Measurements from ENCODE around the gene FOXO3.
"Not testable (repeated sequence)": the region's sequence is repeated elsewhere in the genome, so short reads cannot be mapped to it uniquely, and the experiment has no call there.

FOXO3 gene

GRCh38 chr6:108677357-108677756, 116.6 kb downstream of the FOXO3 start:
- in situ Hi-C loops (cut with MboI; ENCODE audit: low sequenced_read_pairs), result no loop called here

- in situ Hi-C loops (cut with MboI; ENCODE audit: low sequenced_read_pairs), result no loop called here
These were observed 117.2 kb downstream of the FOXO3 start for GRCh38 chr6:108677894-108678293.

GRCh38 chr6:108680314-108680713, 119.6 kb downstream of the FOXO3 start:
- in situ Hi-C loops (cut with MboI; ENCODE audit: low sequenced_read_pairs), result not testable (repeated sequence)

- in situ Hi-C loops (cut with MboI; ENCODE audit: low sequenced_read_pairs), result not testable (repeated sequence)
These were observed 121.0 kb downstream of the FOXO3 start for GRCh38 chr6:108681721-108682120.

- in situ Hi-C loops (cut with MboI; ENCODE audit: low sequenced_read_pairs), result not testable (repeated sequence)
These were observed 121.8 kb downstream of the FOXO3 start for GRCh38 chr6:108682383-108683119.

GRCh38 chr6:108683976-108684375, 123.3 kb downstream of the FOXO3 start:
- in situ Hi-C loops (cut with MboI; ENCODE audit: low sequenced_read_pairs), result not testable (repeated sequence)

- in situ Hi-C loops (cut with MboI; ENCODE audit: low sequenced_read_pairs), result no loop called here
These were observed 124.1 kb downstream of the FOXO3 start for GRCh38 chr6:108684771-108685329.

- in situ Hi-C loops (cut with MboI; ENCODE audit: low sequenced_read_pairs), result no loop called here
These were observed 125.3 kb downstream of the FOXO3 start for GRCh38 chr6:108685970-108686369.

- in situ Hi-C loops (cut with MboI; ENCODE audit: low sequenced_read_pairs), result no loop called here
These were observed 126.2 kb downstream of the FOXO3 start for GRCh38 chr6:108686896-108687295.

- in situ Hi-C loops (cut with MboI; ENCODE audit: low sequenced_read_pairs), result no loop called here
These were observed 127.2 kb downstream of the FOXO3 start for GRCh38 chr6:108687921-108688320.

GRCh38 chr6:108689272-108690161, 128.8 kb downstream of the FOXO3 start:
- in situ Hi-C loops (cut with MboI; ENCODE audit: low sequenced_read_pairs), result no loop called here

- in situ Hi-C loops (cut with MboI; ENCODE audit: low sequenced_read_pairs), result no loop called here
These were observed 129.8 kb downstream of the FOXO3 start for GRCh38 chr6:108690326-108691049.

- in situ Hi-C loops (cut with MboI; ENCODE audit: low sequenced_read_pairs), result no loop called here
These were observed 132.9 kb downstream of the FOXO3 start for GRCh38 chr6:108693430-108694154.

GRCh38 chr6:108694816-108695215, 134.1 kb downstream of the FOXO3 start:
- in situ Hi-C loops (cut with MboI; ENCODE audit: low sequenced_read_pairs), result no loop called here

- in situ Hi-C loops (cut with MboI; ENCODE audit: low sequenced_read_pairs), result no loop called here
These were observed 136.9 kb downstream of the FOXO3 start for GRCh38 chr6:108697561-108698161.

- in situ Hi-C loops (cut with MboI; ENCODE audit: low sequenced_read_pairs), result no loop called here
These were observed 138.0 kb downstream of the FOXO3 start for GRCh38 chr6:108698593-108699289.

GRCh38 chr6:108699290-108700041, 138.7 kb downstream of the FOXO3 start:
- in situ Hi-C loops (cut with MboI; ENCODE audit: low sequenced_read_pairs), result no loop called here

- in situ Hi-C loops (cut with MboI; ENCODE audit: low sequenced_read_pairs), result no loop called here
These were observed 141.6 kb downstream of the FOXO3 start for GRCh38 chr6:108702106-108702851.

Data from hTERT RPE-1 (cell line).